Fibroblast of skin of left biceps (primary cell): ENCODE data around the gene NEUROD2.
"Not testable (repeated sequence)": the region's sequence is repeated elsewhere in the genome, so short reads cannot be mapped to it uniquely, and the experiment has no call there.

Source experiments
- DNase-seq, 2 experiments: peaks; one replicate each; pipeline ENCODE4 v3.0.0-alpha.2; 2013; ENCODE audit warnings: low read depth in 2 of 2

NEUROD2 gene

DNA sequence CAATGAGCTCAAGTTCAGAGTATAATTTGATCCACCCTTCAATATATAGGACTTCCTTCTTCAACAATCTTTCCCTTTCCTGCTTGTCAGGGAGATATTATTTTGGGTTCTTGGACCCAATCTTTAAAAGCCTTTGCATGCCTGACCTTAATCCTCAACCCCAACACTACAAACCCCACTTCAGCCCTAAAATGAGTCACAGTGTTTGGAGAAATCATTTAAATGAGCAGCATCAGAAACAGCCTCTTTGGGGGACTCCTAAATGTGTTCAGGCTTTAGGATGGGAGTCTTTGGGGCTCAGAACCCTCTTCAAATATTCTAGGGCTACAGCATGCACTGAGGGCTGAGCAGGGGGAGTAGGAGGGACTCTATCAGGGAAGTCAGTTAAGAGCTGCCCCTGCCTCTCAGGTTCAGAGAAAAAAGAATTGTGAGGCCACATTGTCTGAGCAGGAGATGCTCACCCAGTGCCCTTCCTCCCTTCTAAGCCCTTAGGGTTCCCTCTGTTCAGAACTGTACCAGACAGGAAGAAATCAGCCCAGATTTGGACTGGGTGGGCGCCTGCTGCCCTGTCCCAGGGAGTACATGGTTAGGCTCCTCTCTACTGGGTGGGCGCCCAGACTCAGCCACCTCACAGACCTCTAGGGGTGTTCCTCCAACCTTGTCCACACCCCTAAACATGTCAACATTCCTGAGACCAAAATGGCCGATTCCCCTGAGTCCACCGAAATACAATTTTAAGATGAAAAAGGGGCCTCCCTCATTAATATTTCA is 5.0 kb downstream of the NEUROD2 start:
- DNase-seq: no peak

DNA sequence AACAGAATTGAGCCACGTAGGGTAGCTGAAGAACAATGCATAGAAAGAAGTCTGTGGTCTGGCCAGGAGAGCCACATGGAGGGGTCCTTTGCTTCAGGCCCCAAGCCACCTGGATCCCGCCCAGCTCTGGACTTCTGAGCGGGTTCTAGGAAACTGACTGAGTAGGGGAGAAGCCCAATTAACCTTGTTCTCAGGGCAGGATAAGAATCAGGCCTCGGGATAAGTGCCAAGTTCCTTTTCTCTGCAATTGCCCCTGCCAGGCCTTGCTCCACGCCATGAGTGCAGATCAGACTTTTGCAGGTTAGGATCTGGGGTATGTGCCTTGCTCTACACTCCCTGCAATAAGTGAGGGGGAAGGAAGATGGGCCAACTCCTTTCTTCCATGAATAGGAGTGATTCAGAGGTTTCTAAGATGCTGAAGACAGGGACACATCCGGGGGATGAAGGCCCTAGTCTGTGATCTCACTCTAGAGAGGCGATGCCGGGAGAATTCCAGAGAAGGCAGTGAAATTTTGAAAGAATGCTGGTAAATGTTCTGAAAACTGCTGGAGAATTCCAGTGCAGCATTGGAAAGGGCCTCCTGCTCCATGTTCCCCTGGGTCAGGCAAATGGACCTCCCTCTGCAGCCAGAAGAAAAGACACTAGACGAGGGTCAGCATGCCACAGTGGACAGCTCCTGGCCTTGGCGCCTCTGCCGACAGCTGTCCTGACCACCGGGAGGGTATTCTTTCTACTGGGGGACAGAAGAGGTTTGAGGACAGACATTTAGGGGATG is 5.8 kb downstream of the NEUROD2 start:
- DNase-seq: no peak

- no peak for DNase-seq
These were observed 6.6 kb downstream of the NEUROD2 start for GRCh38 chr17:39600997-39601597.

GRCh38 chr17:39600288-39600996 is 7.3 kb downstream of the NEUROD2 start:
- DNase-seq: no peak

DNA sequence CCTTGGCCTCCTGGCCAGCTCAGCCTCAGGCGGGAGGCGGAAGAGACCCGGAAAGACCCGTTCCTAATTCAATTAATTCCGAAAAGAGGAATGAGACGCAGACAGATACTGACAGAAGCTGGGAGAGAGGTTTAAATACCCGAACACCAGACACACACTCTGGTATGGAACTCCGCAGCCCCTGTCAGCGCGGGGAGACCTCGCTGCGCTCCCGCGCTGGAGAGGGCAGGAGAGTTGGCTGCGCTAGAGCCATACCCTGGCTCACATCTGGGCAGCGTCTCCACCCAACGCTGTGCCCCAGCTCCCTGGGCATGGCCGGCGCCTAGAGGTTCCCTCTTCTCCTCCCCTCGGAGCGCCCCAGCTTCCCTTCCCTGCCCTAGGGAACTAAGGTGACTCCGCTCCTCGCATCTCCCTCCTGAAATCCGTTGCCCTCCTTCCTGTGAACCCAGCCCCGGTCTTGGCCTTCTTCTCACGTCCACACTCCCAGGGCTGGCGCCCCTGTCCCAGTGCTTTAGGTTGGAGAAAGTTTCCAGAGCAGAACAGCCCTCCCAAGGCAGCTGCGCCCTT is 8.0 kb downstream of the NEUROD2 start:
- DNase-seq: no peak

GRCh38 chr17:39599004-39599664 is 8.6 kb downstream of the NEUROD2 start:
- DNase-seq: no peak

DNA sequence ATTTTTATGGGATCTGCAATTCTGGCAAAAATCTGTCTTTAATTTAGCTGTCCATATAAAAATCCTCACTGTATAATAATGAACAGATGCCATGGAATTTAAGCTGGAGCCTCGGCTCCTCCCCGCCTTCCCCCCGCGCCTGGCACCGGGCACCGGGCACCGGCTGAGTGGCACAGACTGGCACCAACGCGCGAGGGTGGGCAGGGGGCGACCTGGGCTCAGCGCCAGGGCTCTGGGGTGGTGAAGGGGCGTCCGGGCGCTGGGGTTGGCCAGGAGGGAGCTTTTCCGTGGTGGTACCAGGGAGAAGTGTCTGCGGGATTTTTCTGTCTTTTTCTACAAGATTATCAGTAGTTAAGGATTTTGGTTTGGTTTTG is 9.1 kb downstream of the NEUROD2 start:
- DNase-seq: no peak

DNA sequence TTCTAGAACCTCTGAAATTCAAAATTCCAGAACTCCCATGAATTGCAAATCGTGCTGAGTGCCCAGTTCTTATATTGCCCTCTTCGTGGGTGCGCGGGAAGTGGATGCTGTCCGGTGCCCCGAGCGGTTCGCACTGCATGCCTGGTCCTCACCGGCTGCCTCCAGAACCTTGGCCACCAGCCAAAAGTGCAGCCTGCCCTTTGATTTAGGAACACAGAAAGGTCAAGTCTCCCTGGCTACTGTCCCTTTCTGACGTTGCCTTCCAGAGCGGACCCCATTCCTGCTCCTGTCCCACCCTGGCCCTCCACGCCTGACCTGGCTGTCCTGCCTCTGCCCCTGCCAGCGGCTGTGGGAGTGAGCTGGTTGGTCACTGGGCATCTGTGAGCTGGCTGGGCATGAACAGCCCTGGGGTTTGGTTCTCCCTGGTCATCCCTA is 9.7 kb downstream of the NEUROD2 start:
- DNase-seq: no peak

DNA sequence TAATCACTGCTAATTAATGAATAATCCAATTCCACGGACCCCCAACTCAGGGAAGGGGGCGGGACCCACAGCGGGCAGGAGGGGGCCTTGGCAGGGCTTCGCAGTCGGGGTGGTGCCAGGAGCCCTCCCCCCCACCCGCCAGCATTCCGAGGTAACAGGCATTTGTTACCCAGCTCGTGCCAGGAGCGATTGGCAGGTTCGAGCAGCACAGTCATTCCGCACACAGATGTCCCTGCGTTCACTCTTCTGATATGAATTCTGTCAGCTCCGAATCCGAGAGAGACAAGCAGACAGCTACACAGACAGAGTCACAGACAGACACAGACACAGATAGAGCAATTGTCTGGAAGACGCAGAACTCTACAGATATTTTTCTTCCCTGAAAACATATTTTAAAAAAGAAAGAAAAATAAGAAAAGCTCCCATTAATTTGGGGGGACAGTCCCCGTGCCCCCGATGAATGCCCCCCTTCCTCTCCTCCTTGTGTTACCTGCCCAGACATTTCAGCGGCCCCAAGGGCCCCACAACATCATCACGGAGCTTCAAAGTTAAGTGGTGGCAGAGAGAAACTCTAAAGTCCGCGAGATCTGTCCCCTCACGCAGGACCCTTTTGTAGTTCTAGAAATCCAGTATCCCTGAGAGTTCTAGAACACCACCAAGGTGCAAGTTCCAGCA is 10.2 kb downstream of the NEUROD2 start:
- no peak for DNase-seq

- DNase-seq: no peak
These were observed 11.0 kb downstream of the NEUROD2 start for GRCh38 chr17:39596543-39597267.

GRCh38 chr17:39595928-39596510 is 11.7 kb downstream of the NEUROD2 start:
- no peak for DNase-seq

GRCh38 chr17:39595294-39595693 is 12.4 kb downstream of the NEUROD2 start:
- DNase-seq: no peak

DNA sequence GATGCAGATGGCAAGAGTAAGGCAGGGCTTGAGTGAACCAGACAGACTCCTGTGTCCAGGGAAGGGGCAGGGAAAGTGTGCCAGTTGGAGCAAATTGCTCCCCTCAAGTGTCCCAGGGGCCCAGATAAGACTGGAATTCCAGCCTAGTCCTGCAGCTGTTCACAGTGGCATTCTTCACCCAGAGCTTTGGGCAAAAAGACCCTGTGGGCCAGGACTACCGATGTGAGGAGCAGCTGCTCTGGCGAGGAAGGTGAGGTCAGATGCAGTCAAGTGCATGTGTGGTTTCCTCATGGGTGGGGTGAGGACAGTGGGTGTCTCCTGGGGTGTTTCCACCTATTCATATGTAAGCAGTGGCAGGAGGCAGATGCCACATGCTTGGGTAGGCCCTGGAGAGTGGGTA is 14.3 kb downstream of the NEUROD2 start:
- no peak for DNase-seq

DNA sequence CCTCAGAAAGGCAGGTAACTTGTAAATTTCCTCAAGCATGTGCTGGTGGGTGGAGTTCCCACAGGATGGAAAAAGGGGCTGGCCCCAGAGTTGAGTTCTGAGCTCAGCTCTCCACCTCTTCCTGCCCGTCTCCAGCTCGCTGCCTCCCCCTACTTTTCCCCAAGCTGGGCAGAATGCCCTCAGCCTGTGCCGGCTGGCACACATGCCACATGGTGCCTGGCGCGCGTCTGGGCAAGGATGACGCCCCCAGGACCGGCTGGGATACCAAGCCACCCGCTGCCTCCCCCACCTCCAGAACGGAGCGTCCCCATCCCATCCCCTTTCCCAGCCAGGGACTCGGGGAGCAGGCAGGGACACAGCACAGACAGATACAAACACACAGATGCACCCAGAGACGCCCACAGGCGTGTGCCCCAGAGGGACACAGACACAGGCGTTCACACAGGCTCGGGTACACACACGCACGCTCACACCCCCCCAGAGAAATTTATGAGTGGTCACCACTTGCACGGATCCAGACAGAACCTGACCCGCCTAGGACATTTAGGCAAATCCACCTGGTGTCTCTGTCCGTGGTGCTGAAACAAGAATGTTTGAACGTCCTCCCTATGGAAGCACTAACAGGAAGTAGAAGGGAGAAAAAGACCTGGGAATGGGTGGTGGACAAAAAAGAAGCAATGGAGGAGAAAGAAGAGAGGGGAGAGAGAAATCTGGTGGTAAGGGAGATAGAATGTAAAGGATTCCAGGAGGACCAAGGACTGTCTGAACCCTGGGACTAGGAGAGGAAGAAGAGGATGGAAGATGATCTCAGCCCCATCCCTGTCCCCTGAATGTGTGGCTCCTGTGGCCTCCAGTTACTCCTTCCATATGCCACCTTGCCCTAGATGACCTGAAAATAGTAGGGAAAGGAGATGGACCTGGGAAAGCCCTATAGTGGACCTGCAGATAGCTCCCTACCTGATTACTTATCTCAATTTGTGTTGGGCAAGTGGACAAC is 15.5 kb downstream of the NEUROD2 start:
- DNase-seq: no peak

DNA sequence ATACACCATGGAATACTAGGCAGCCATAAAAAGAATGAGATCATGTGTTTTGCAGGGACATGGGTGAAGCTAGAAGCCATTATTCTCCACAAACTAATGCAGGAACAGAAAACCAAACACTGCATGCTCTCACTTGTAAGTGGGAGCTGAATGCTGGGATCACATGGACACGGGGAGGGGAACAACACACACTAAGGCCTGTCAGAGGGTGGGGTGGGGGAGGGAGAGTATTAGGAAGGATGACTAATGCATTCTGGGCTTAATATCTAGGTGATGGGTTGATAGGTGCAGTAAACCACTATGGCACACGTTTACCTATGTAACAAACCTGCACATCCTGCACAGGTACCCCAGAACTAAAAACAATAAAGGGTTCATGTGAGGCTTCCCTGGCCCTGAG is 17.5 kb downstream of the NEUROD2 start:
- not testable (repeated sequence) for DNase-seq

DNA sequence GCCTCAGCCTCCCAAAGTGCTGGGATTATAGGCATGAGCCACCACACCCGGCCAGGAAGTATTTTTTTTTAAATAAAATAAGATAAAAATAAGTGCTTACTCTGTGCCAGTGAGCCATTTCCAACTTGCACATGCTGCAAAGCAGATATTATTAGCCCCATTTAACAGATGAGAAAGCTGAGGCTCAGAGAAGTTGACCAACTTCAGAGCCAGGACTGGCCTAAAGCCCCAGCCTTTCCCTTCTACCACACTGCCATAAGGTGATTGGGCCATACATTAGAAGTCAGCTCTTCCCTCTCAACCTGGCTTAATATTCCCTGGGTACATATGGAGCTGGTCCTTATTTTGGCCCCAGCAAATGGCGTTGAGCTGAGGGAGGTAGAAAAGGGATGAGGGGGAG is 25.1 kb downstream of the NEUROD2 start:
- no peak for DNase-seq

GRCh38 chr17:39581759-39582085 is 26.0 kb downstream of the NEUROD2 start:
- DNase-seq: no peak

- DNase-seq: no peak
These were observed 26.5 kb downstream of the NEUROD2 start for GRCh38 chr17:39581071-39581758.
